NCI-H1417 treated with DMSO at 0.1 percent for 48 hours (cell line): ENCODE results near the gene EFNA4.

ENCODE experiments used
- DNase-seq: peaks from one replicate; lab custom pipeline; 2025; lab: John Stamatoyannopoulos, UW

The EFNA4 gene

GRCh38 chr1:155073377-155074242, 10.1 kb downstream of the EFNA4 start:
- DNase-seq, result no peak

- DNase-seq, result no peak
These were observed 12.0 kb downstream of the EFNA4 start for GRCh38 chr1:155075535-155075934.

- DNase-seq, result no peak
These were observed 12.8 kb downstream of the EFNA4 start for GRCh38 chr1:155076371-155076770.

GRCh38 chr1:155077346-155077745, 13.8 kb downstream of the EFNA4 start:
- no peak for DNase-seq

GRCh38 chr1:155077758-155078445, 14.4 kb downstream of the EFNA4 start:
- no peak for DNase-seq

GRCh38 chr1:155078469-155079209, 15.1 kb downstream of the EFNA4 start, which contains the start of gene EFNA3:
TSS of gene EFNA3 (plus strand) at chr1:155078837. CDS start at chr1:155078942, 105 bp downstream.
- no peak for DNase-seq

- DNase-seq, result no peak
These were observed 15.6 kb downstream of the EFNA4 start for GRCh38 chr1:155079210-155079486.

GRCh38 chr1:155079487-155080311, 16.2 kb downstream of the EFNA4 start:
- DNase-seq, result no peak

- DNase-seq, result no peak
These were observed 17.0 kb downstream of the EFNA4 start for GRCh38 chr1:155080312-155081228.

- no peak for DNase-seq
These were observed 18.1 kb downstream of the EFNA4 start for GRCh38 chr1:155081472-155082300.

GRCh38 chr1:155082301-155083051, 18.9 kb downstream of the EFNA4 start:
- DNase-seq, result no peak

GRCh38 chr1:155083052-155083541, 19.6 kb downstream of the EFNA4 start:
- DNase-seq, result no peak

- no peak for DNase-seq
These were observed 20.6 kb downstream of the EFNA4 start for GRCh38 chr1:155083865-155084721.

- peak; percentile 83 for DNase-seq
These were observed 21.4 kb downstream of the EFNA4 start for GRCh38 chr1:155084722-155085503.

GRCh38 chr1:155085504-155086127, 22.1 kb downstream of the EFNA4 start:
- DNase-seq, result no peak

GRCh38 chr1:155086128-155086741, 22.7 kb downstream of the EFNA4 start:
- DNase-seq, result no peak
